Measurements from ENCODE around the gene DOCK3.
A peak's percentile ranks its signal among the peaks of the same experiment; 100 is the strongest.
"Not testable (repeated sequence)": the region's sequence is repeated elsewhere in the genome, so short reads cannot be mapped to it uniquely, and the experiment has no call there.

The DOCK3 gene

GRCh38 chr3:50982540-50983325 lies 308.0 kb downstream of the DOCK3 start:
- DNase-seq (ENCODE audit: low read depth in 2 of 2): no peak

- DNase-seq (ENCODE audit: low read depth in 2 of 2): no peak
Observed at GRCh38 chr3:50983887-50984286, 309.2 kb downstream of the DOCK3 start.

- no peak for DNase-seq (ENCODE audit: low read depth in 2 of 2)
Observed at GRCh38 chr3:50985893-50986292, 311.2 kb downstream of the DOCK3 start.

- DNase-seq (ENCODE audit: low read depth in 2 of 2): no peak
Observed at GRCh38 chr3:50986726-50987125, 312.0 kb downstream of the DOCK3 start.

GRCh38 chr3:50994537-50994936 lies 319.8 kb downstream of the DOCK3 start:
- DNase-seq (ENCODE audit: low read depth in 2 of 2): no peak

- no peak for DNase-seq (ENCODE audit: low read depth in 2 of 2)
Observed at GRCh38 chr3:50995085-50995824, 320.5 kb downstream of the DOCK3 start.

- DNase-seq (ENCODE audit: low read depth in 2 of 2): no peak
Observed at GRCh38 chr3:51002495-51002894, 327.8 kb downstream of the DOCK3 start.

GRCh38 chr3:51004235-51004634 lies 329.5 kb downstream of the DOCK3 start:
- no peak for DNase-seq (ENCODE audit: low read depth in 2 of 2)

GRCh38 chr3:51024121-51024520 lies 349.4 kb downstream of the DOCK3 start:
- DNase-seq (ENCODE audit: low read depth in 2 of 2): no peak

GRCh38 chr3:51024765-51025632 lies 350.3 kb downstream of the DOCK3 start:
- DNase-seq (ENCODE audit: low read depth in 2 of 2): peak; percentile 28 to 41

GRCh38 chr3:51031666-51032065 lies 356.9 kb downstream of the DOCK3 start:
- no peak for DNase-seq (ENCODE audit: low read depth in 2 of 2)

GRCh38 chr3:51035630-51036029 lies 360.9 kb downstream of the DOCK3 start:
- DNase-seq (ENCODE audit: low read depth in 2 of 2): no peak

GRCh38 chr3:51044982-51045381 lies 370.3 kb downstream of the DOCK3 start:
- DNase-seq (ENCODE audit: low read depth in 2 of 2): no peak

- DNase-seq (ENCODE audit: low read depth in 2 of 2): no peak
Observed at GRCh38 chr3:51052562-51052961, 377.8 kb downstream of the DOCK3 start.

GRCh38 chr3:51057121-51057520 lies 382.4 kb downstream of the DOCK3 start:
- no peak for DNase-seq (ENCODE audit: low read depth in 2 of 2)

GRCh38 chr3:51063053-51063452 lies 388.3 kb downstream of the DOCK3 start:
- DNase-seq (ENCODE audit: low read depth in 2 of 2): no peak

- DNase-seq (ENCODE audit: low read depth in 2 of 2): no peak
Observed at GRCh38 chr3:51075221-51075775, 400.6 kb downstream of the DOCK3 start.

- DNase-seq (ENCODE audit: low read depth in 2 of 2): no peak
Observed at GRCh38 chr3:51082363-51082762, 407.6 kb downstream of the DOCK3 start.

GRCh38 chr3:51083490-51083889 lies 408.8 kb downstream of the DOCK3 start:
- DNase-seq (ENCODE audit: low read depth in 2 of 2): no peak

GRCh38 chr3:51092141-51092540 lies 417.4 kb downstream of the DOCK3 start:
- not testable (repeated sequence) for DNase-seq (ENCODE audit: low read depth in 2 of 2)

- DNase-seq (ENCODE audit: low read depth in 2 of 2): not testable (repeated sequence)
Observed at GRCh38 chr3:51094838-51095237, 420.1 kb downstream of the DOCK3 start.

Measured in stimulated activated CD4-positive, alpha-beta T cell treated with anti-CD3 and anti-CD28 coated beads, Interleukin-4, amount 100 ng/mL, for 48 hours (primary cell).